Thoracic aorta (tissue), 2 donors: ENCODE measurements around the gene LTB. TPM values are rescaled to one million over a fixed set of nuclear protein-coding genes. Genes with fewer than 3 reads are reported as not detected.
"Not testable (repeated sequence)": the region's sequence is repeated elsewhere in the genome, so short reads cannot be mapped to it uniquely, and the experiment has no call there.

Source experiments
- ATAC-seq: fragments of 150-250 bp; one replicate; pipeline ENCODE4 v1.8.0; 2017; ENCODE audit warnings: low read depth; ENCODE audit not compliant: insufficient number of reproducible peaks, low FRiP score
- DNase-seq: peaks from one replicate; pipeline ENCODE4 v3.0.0-alpha.2; 2020; ENCODE audit warnings: low spot score
- H3K27ac ChIP-seq, 2 donors: fragments of 200-600 bp; sonication (generic); 1 replicate in 1 of 2; 2 replicates in 1 of 2; pipeline ENCODE4 v1.5.1; 2016; ENCODE audit warnings: mild to moderate bottlenecking in 2 of 2, moderate library complexity in 2 of 2
- H3K27me3 ChIP-seq: fragments of 200-600 bp; sonication (generic); replicated peaks from 2 replicates; pipeline ENCODE4 v1.6.0; 2016; ENCODE audit warnings: mild to moderate bottlenecking; ENCODE audit not compliant: insufficient read depth
- H3K36me3 ChIP-seq: fragments of 200-600 bp; sonication (generic); one replicate; pipeline ENCODE4 v1.5.1; 2016
- H3K4me1 ChIP-seq, 2 donors: fragments of 200-600 bp; sonication (generic); 1 replicate in 1 of 2; 2 replicates in 1 of 2; pipeline versions ENCODE4 v1.5.1 to v1.6.0; 2016; ENCODE audit warnings: low read depth in 2 of 2, mild to moderate bottlenecking in 1 of 2; ENCODE audit not compliant: control insufficient read depth in 1 of 2
- H3K4me3 ChIP-seq: fragments of 200-600 bp; sonication (generic); 2 replicates; pipeline ENCODE4 v1.5.1; 2016; ENCODE audit warnings: mild to moderate bottlenecking
- H3K9me3 ChIP-seq: fragments of 200-600 bp; sonication (generic); 2 replicates; pipeline ENCODE4 v1.5.1; 2016
- CTCF ChIP-seq: fragments of 200-600 bp; sonication (generic); IDR thresholded peaks from one replicate; pipeline ENCODE4 v1.5.1; 2019; ENCODE audit warnings: antibody characterized with exemption
- total RNA-seq, 2 donors: library from RNA; depleted of rRNA; stranded (reverse); fragments of >200 nt; gene quantifications; one replicate each; pipeline versions ENCODE4 v1.1.0 to v1.2.3, GENCODE V29; 2016

LTB gene
- total RNA-seq, 2 donors from 2014 or later = not detected

GRCh38 chr6:31597006-31597405, 14.8 kb upstream of the LTB start:
- DNase-seq (no peak), ATAC-seq (no peak)
- Histone ChIP-seq H3K4me1 (no peaks in the 10 kb centered on the region), H3K36me3 (no peaks in the 10 kb centered on the region), H3K9me3 (no peaks in the 10 kb centered on the region), H3K27ac (no peak overlapping the region), H3K4me3 (no peak overlapping the region), H3K27me3 (no peaks in the 10 kb centered on the region)
- TF ChIP-seq CTCF = peak; percentile 24

- Histone ChIP-seq H3K4me1 (no peaks in the 10 kb centered on the region), H3K27me3 (no peaks in the 10 kb centered on the region), H3K4me3 (no peak overlapping the region), H3K36me3 (no peaks in the 10 kb centered on the region), H3K9me3 (no peaks in the 10 kb centered on the region), H3K27ac (no peak overlapping the region)
- TF ChIP-seq CTCF = no peak
- no peak for DNase-seq
- ATAC-seq = no peak
Measured at GRCh38 chr6:31592396-31592771, 10.2 kb upstream of the LTB start.

GRCh38 chr6:31590691-31591090, 8.5 kb upstream of the LTB start:
- H3K27ac ChIP-seq, H3K36me3 ChIP-seq, H3K4me1 ChIP-seq, H3K4me3 ChIP-seq, H3K27me3 ChIP-seq, H3K9me3 ChIP-seq, ATAC-seq, DNase-seq: not testable (repeated sequence)

- ATAC-seq (no peak), DNase-seq (no peak)
- H3K27me3 ChIP-seq = no peaks in the 10 kb centered on the region
- TF ChIP-seq CTCF = no peak
- peaks cover 0 to 5% of the 10 kb centered on the region in 2 donors for H3K4me1 ChIP-seq
- H3K4me3 ChIP-seq = no peak overlapping the region
- no peak overlapping the region for H3K27ac ChIP-seq
- H3K36me3 ChIP-seq = no peaks in the 10 kb centered on the region
- H3K9me3 ChIP-seq = no peaks in the 10 kb centered on the region
Measured at GRCh38 chr6:31588871-31589650, 6.8 kb upstream of the LTB start.

GRCh38 chr6:31587791-31588777, 5.9 kb upstream of the LTB start:
- no peaks in the 10 kb centered on the region for H3K9me3 ChIP-seq
- no peaks in the 10 kb centered on the region for H3K27me3 ChIP-seq
- no peak for TF ChIP-seq CTCF
- no peaks in the 10 kb centered on the region for H3K36me3 ChIP-seq
- no peak for ATAC-seq
- H3K27ac ChIP-seq = no peak overlapping the region
- no peak for DNase-seq
- H3K4me3 ChIP-seq = peak overlapping the region; percentile 25
- H3K4me1 ChIP-seq = peaks cover 0 to 5% of the 10 kb centered on the region in 2 donors
